Prostate gland (tissue), 2 donors: ENCODE measurements around the gene RANBP3.

Source experiments
- CTCF ChIP-seq, 4 experiments: fragments of 200-600 bp in 2 of 4; fragments of 450-650 bp in 2 of 4; sonication (generic) in 2 of 4; IDR thresholded peaks; 1 replicate in 3 of 4; 2 replicates in 1 of 4; pipeline ENCODE4 v1.5.1; 2016 to 2019; ENCODE audit warnings: antibody characterized with exemption in 4 of 4, mild to moderate bottlenecking in 2 of 4, moderate library complexity in 2 of 4
- POLR2A ChIP-seq: fragments of 450-650 bp; IDR thresholded peaks from one replicate; pipeline ENCODE4 v1.6.1; 2016; ENCODE audit warnings: antibody characterized with exemption, mild to moderate bottlenecking

- no peak for TF ChIP-seq CTCF (IDR thresholded peaks at IDR 0.05)
- no peak for TF ChIP-seq POLR2A
These were observed 19.7 kb downstream of the RANBP3 start for GRCh38 chr19:5958074-5958850.
